ENCODE results near the gene TMEM247. TPM values are rescaled to one million over a fixed set of nuclear protein-coding genes. Genes with fewer than 3 reads are reported as not detected.

The TMEM247 gene
- not detected for polyA plus RNA-seq

- no peak for DNase-seq
- H3K27me3 Mint-ChIP-seq (ENCODE audit: low read depth in 3 of 3): peaks cover 1 to 2% (median 2%) of the 10 kb centered on the region in 3 donors
- peak within 1 kb of the TSS in 3 of 6 donors; percentile 25 to 69 (median 35) for H3K27ac Mint-ChIP-seq
- peaks cover 22 to 26% of the 10 kb centered on the region in 2 donors for H3K4me1 Mint-ChIP-seq
- peak within 1 kb of the TSS in 1 of 5 donors; percentile 10 for H3K4me3 Mint-ChIP-seq
- H3K9me3 Mint-ChIP-seq: peaks cover 0 to 1% (median 0%) of the 10 kb centered on the region in 6 donors
- peaks cover 0 to 6% (median 3%) of the 10 kb centered on the region in 3 donors for H3K36me3 Mint-ChIP-seq
Observed at GRCh38 chr2:46479265-46479664, at the start of gene TMEM247. Gene TMEM247 (plus strand): TSS chr2:46479565.

- Mint-ChIP-seq H3K27ac (no peak overlapping the region), H3K4me1 (peaks cover 26 to 40% of the 10 kb centered on the region in 2 donors), H3K36me3 (no peaks in the 10 kb centered on the region), H3K27me3 (ENCODE audit: low read depth in 3 of 3) (peaks cover 0 to 9% (median 7%) of the 10 kb centered on the region in 3 donors), H3K4me3 (no peak overlapping the region), H3K9me3 (peaks cover 0 to 1% (median 0%) of the 10 kb centered on the region in 6 donors)
- DNase-seq: no peak
Observed at GRCh38 chr2:46430413-46430812, 49.0 kb upstream of the TMEM247 start.

- Mint-ChIP-seq H3K36me3 (no peaks in the 10 kb centered on the region), H3K27ac (peak overlapping the region in 1 of 6 donors; percentile 79), H3K4me3 (peak overlapping the region in 1 of 5 donors; percentile 2), H3K9me3 (peaks cover 0 to 1% (median 0%) of the 10 kb centered on the region in 6 donors), H3K27me3 (ENCODE audit: low read depth in 3 of 3) (peaks cover 0 to 9% (median 7%) of the 10 kb centered on the region in 3 donors), H3K4me1 (peaks cover 28 to 43% of the 10 kb centered on the region in 2 donors)
- DNase-seq: peak in 2 of 3 donors; percentile 6 to 12
Observed at GRCh38 chr2:46430992-46431391, 48.4 kb upstream of the TMEM247 start.

DNA sequence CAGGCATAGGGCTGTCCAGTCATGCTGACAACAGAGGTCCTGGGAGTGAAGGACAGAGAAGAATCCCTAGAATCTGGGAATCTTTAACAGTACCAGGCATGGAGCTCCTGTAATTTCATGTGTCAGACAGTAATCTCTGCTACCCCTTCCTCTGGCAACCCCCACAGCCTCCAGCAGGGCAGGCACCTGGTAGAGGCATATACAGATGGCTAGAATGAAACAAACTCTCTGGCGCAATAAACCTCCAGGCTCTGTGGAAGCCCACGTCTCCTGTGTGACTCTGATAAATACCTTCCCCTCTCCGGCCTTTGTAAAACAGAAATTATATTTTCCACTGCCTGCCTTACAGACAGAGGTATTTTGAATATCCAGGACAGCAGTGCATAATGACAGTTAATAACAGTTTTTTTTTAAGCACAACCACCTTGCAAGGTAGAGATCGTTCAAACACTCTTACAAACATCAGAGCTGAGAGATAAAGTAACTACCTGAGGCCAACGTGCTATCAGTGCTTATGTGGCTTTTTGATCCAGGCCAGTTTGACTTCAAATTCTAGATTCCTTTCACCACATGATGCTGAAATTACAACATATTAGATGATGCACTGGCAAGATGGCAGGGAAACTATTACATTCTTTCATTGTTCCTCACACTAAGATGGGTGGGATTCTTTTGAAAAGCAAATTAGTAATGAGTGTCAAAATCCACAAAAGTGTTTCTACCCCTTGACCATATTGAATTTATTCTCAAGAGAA lies 47.7 kb upstream of the TMEM247 start:
- Mint-ChIP-seq H3K4me1 (peaks cover 31 to 43% of the 10 kb centered on the region in 2 donors), H3K4me3 (peak overlapping the region in 1 of 5 donors; percentile 2), H3K27me3 (ENCODE audit: low read depth in 3 of 3) (peaks cover 2 to 9% (median 9%) of the 10 kb centered on the region in 3 donors), H3K27ac (peak overlapping the region in 1 of 6 donors; percentile 79), H3K36me3 (no peaks in the 10 kb centered on the region), H3K9me3 (peaks cover 0 to 1% (median 0%) of the 10 kb centered on the region in 6 donors)
- DNase-seq: no peak

GRCh38 chr2:46434851-46435273 lies 44.5 kb upstream of the TMEM247 start:
- peak overlapping the region in 1 of 6 donors; percentile 46 for H3K27ac Mint-ChIP-seq
- H3K4me3 Mint-ChIP-seq: peak overlapping the region in 3 of 5 donors; percentile 24 to 39 (median 36)
- peaks cover 0 to 1% (median 0%) of the 10 kb centered on the region in 6 donors for H3K9me3 Mint-ChIP-seq
- H3K36me3 Mint-ChIP-seq: peaks cover 0 to 6% (median 0%) of the 10 kb centered on the region in 3 donors
- peaks cover 6 to 16% (median 12%) of the 10 kb centered on the region in 3 donors for H3K27me3 Mint-ChIP-seq (ENCODE audit: low read depth in 3 of 3)
- peaks cover 59 to 72% of the 10 kb centered on the region in 2 donors for H3K4me1 Mint-ChIP-seq
- no peak for DNase-seq

- H3K36me3 Mint-ChIP-seq: peaks cover 0 to 6% (median 0%) of the 10 kb centered on the region in 3 donors
- peak overlapping the region in 3 of 5 donors; percentile 24 to 39 (median 36) for H3K4me3 Mint-ChIP-seq
- peaks cover 6 to 17% (median 12%) of the 10 kb centered on the region in 3 donors for H3K27me3 Mint-ChIP-seq (ENCODE audit: low read depth in 3 of 3)
- peaks cover 64 to 74% of the 10 kb centered on the region in 2 donors for H3K4me1 Mint-ChIP-seq
- DNase-seq: no peak
- H3K9me3 Mint-ChIP-seq: peaks cover 0 to 1% (median 0%) of the 10 kb centered on the region in 6 donors
- peak overlapping the region in 1 of 6 donors; percentile 46 for H3K27ac Mint-ChIP-seq
Observed at GRCh38 chr2:46435353-46435752, 44.0 kb upstream of the TMEM247 start.

DNA sequence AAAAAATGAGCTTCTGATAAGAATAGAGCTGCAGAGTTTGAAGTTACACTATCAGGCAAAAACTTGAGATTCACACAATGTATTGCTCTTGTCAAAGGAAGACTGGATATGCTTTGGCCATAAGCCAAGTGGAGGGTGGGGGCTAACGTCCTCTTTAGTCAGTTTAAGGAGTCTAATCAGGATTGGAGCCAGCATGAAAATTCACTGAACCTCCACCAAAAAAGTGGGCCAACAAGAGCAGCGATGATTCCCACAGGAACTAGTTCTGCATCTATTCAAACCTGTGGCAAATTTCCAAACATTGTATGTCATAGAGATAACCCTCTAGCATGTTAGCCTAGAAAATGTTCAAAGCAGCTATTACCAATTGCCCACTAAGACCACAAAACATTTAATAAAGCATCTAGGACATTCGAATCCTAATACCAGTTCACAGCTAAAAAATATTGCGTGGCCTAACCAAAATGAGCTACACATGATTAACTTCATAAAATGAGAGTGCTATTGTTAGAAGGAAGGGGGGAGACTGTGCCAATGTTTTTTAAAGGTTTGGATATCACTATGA lies 43.5 kb upstream of the TMEM247 start:
- Mint-ChIP-seq H3K4me3 (no peak overlapping the region), H3K27ac (peak overlapping the region in 1 of 6 donors; percentile 3), H3K9me3 (peaks cover 0 to 1% (median 0%) of the 10 kb centered on the region in 6 donors), H3K27me3 (ENCODE audit: low read depth in 3 of 3) (peaks cover 6 to 17% (median 12%) of the 10 kb centered on the region in 3 donors), H3K36me3 (peaks cover 0 to 6% (median 0%) of the 10 kb centered on the region in 3 donors), H3K4me1 (peaks cover 65 to 72% of the 10 kb centered on the region in 2 donors)
- no peak for DNase-seq

- Mint-ChIP-seq H3K36me3 (peaks cover 0 to 6% (median 0%) of the 10 kb centered on the region in 3 donors), H3K27me3 (ENCODE audit: low read depth in 3 of 3) (peaks cover 6 to 15% (median 14%) of the 10 kb centered on the region in 3 donors), H3K4me3 (no peak overlapping the region), H3K4me1 (peaks cover 56 to 63% of the 10 kb centered on the region in 2 donors), H3K9me3 (no peaks in the 10 kb centered on the region), H3K27ac (no peak overlapping the region)
- DNase-seq: no peak
Observed at GRCh38 chr2:46436800-46437199, 42.6 kb upstream of the TMEM247 start.

- H3K4me3 Mint-ChIP-seq: peak overlapping the region; percentile 9 to 39 (median 25)
- no peak for DNase-seq
- peaks cover 0 to 6% (median 0%) of the 10 kb centered on the region in 3 donors for H3K36me3 Mint-ChIP-seq
- H3K9me3 Mint-ChIP-seq: no peaks in the 10 kb centered on the region
- H3K4me1 Mint-ChIP-seq: peaks cover 59 to 61% of the 10 kb centered on the region in 2 donors
- H3K27me3 Mint-ChIP-seq (ENCODE audit: low read depth in 3 of 3): peaks cover 6 to 14% (median 10%) of the 10 kb centered on the region in 3 donors
- H3K27ac Mint-ChIP-seq: peak overlapping the region in 5 of 6 donors; percentile 3 to 96 (median 58)
Observed at GRCh38 chr2:46438102-46438501, 41.3 kb upstream of the TMEM247 start.

DNA sequence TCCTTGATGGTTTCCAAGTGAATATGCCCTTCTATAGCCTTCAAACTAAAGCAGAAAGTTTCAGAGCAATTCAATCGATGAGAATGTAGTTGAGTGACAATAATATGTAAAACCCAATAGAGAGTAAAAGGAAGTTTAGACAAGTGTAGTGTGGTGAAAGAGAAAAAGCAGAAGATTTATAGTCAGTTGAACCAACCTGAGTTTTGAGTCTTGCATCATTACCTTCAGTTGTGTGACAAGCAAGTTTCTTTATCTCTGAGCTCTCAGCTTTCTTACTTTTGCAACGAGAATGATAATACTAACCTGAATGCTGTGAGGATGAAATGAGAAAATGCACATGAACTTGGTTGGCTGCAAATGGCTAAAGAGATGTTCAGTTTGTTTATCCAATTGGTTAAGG lies 40.6 kb upstream of the TMEM247 start:
- peak overlapping the region; percentile 60 to 76 (median 70) for H3K4me3 Mint-ChIP-seq
- H3K27ac Mint-ChIP-seq: peak overlapping the region in 5 of 6 donors; percentile 70 to 96 (median 88)

DNA sequence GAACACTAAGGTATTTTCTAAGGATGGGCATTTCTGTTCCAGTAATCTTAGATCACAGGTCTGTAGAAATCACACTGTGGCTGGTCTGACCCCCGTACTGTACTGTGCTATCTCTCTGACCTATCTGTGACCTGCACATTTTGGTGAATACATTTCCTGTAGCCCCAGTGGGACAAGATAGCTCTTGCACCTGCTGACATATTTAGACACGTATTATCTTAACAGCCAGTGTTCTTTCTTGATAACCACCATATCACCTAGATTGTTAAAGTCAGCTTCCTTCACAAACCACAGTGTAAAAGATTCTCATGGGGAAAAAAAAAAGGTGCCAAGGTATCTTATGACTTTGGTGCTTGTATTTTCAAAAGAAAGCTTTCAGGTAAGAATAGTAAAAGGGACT lies 39.8 kb upstream of the TMEM247 start:
- H3K4me1 Mint-ChIP-seq: peaks cover 58 to 61% of the 10 kb centered on the region in 2 donors
- DNase-seq: peak; percentile 82 to 85 (median 82)
- no peaks in the 10 kb centered on the region for H3K9me3 Mint-ChIP-seq
- peak overlapping the region; percentile 60 to 76 (median 70) for H3K4me3 Mint-ChIP-seq
- H3K27me3 Mint-ChIP-seq (ENCODE audit: low read depth in 3 of 3): peaks cover 6 to 10% (median 9%) of the 10 kb centered on the region in 3 donors
- H3K27ac Mint-ChIP-seq: peak overlapping the region; percentile 58 to 96 (median 90)
- H3K36me3 Mint-ChIP-seq: peaks cover 0 to 6% (median 0%) of the 10 kb centered on the region in 3 donors

More for the DNA sequence above, 40.6 kb upstream of the TMEM247 start:
- no peaks in the 10 kb centered on the region for H3K9me3 Mint-ChIP-seq
- DNase-seq: no peak
- H3K36me3 Mint-ChIP-seq: peaks cover 0 to 6% (median 0%) of the 10 kb centered on the region in 3 donors
- H3K27me3 Mint-ChIP-seq (ENCODE audit: low read depth in 3 of 3): peaks cover 6 to 14% (median 10%) of the 10 kb centered on the region in 3 donors
- peaks cover 63 to 66% of the 10 kb centered on the region in 2 donors for H3K4me1 Mint-ChIP-seq

DNA sequence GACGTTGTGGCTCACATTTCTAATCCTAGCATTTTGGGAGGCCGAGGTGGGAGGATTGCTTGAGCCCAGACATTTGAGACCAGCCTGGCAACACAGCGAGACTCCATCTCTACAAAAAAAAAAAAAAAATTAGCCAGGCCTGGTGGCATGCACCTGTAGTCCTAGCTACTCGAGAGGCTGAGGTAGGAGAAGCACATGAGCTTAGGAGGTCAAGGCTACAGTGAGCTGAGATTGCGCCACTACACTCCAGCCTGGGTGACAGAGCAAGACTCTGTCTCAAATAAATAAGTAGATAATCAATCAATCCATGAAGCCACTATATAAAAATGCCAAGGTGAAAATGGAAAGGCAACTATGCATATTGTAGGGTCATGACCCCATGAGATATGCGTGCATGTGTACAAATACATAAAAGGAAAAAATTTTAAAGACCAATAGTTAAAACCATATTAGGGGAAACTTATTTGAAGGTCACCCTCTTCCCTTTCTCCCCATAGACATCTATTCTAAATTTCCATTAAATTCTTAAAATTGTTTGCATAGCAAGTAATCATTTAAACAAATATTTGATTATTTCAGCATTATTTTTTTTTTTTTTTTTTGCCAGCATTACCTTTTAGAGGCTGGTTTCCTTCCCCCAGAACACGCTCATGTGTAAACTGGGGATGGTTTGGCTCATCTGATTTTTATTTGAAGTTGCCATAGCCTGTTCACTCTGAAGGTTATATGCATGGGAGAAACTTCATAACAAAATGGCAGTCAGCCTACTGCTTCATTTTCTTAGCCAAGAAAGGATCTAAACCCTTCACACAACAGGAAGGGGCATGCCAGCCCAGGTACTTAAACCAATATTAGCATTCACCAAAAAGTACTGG lies 37.3 kb upstream of the TMEM247 start:
- no peak for DNase-seq
- Mint-ChIP-seq H3K9me3 (peaks cover 7 to 13% (median 9%) of the 10 kb centered on the region in 6 donors), H3K27me3 (ENCODE audit: low read depth in 3 of 3) (peaks cover 3 to 10% (median 6%) of the 10 kb centered on the region in 3 donors), H3K4me1 (peaks cover 44 to 48% of the 10 kb centered on the region in 2 donors), H3K4me3 (no peak overlapping the region), H3K36me3 (peaks cover 4 to 8% (median 4%) of the 10 kb centered on the region in 3 donors), H3K27ac (peak overlapping the region in 2 of 6 donors; percentile 13 to 96)

- no peak for DNase-seq
- H3K9me3 Mint-ChIP-seq: peaks cover 7 to 13% (median 9%) of the 10 kb centered on the region in 6 donors
- no peak overlapping the region for H3K27ac Mint-ChIP-seq
- peaks cover 19 to 21% of the 10 kb centered on the region in 2 donors for H3K4me1 Mint-ChIP-seq
- H3K4me3 Mint-ChIP-seq: no peak overlapping the region
- H3K27me3 Mint-ChIP-seq (ENCODE audit: low read depth in 3 of 3): peaks cover 0 to 5% (median 4%) of the 10 kb centered on the region in 3 donors
- peaks cover 4% of the 10 kb centered on the region in 3 donors for H3K36me3 Mint-ChIP-seq
Observed at GRCh38 chr2:46444732-46445131, 34.6 kb upstream of the TMEM247 start.

Data from immature natural killer cell (primary cell).